K562 (cell line): Measurements from ENCODE around the gene PSD4. TPM values are rescaled to one million over a fixed set of nuclear protein-coding genes. Genes with fewer than 3 reads are reported as not detected.

Experiments
- DMBX1 ChIP-seq: fragments of 250-450 bp; sonication (Bioruptor Pico); IDR thresholded peaks from 2 replicates; pipeline ENCODE4 v1.8.0; 2022; ENCODE audit warnings: inconsistent platforms, mild to moderate bottlenecking, moderate library complexity, borderline replicate concordance
- DPF2 ChIP-seq: fragments of 450-650 bp; IDR thresholded peaks from 2 replicates; pipeline ENCODE4 v1.6.1; 2016
- FOS ChIP-seq: IDR thresholded peaks from 3 replicates; pipeline ENCODE4 v1.6.1; 2011; ENCODE audit not compliant: insufficient read length; ENCODE audit errors: extremely low read depth
- FOXJ2 ChIP-seq: fragments of 200-800 bp; sonication (Bioruptor generic); IDR thresholded peaks from 2 replicates; pipeline ENCODE4 v1.6.1; 2016; ENCODE audit warnings: missing genetic modification characterization, missing compliant biosample characterization
- KLF10 ChIP-seq: fragments of 250-450 bp; sonication (Bioruptor Pico); IDR thresholded peaks from 2 replicates; pipeline ENCODE4 v1.6.1; 2021; ENCODE audit warnings: matching md5 sums
- L3MBTL2 ChIP-seq: fragments of 450-650 bp; IDR thresholded peaks from 2 replicates; pipeline ENCODE4 v1.6.1; 2016; ENCODE audit warnings: mild to moderate bottlenecking, moderate library complexity
- MAZ ChIP-seq, 2 experiments: fragments of 450-650 bp in 1 of 2; sonication (generic) in 1 of 2; formaldehyde crosslinking; IDR thresholded peaks in 1 of 2; conservative IDR thresholded peaks in 1 of 2; 2 replicates each; pipeline versions ENCODE4 v1.4.0 to v1.5.0; 2020; ENCODE audit warnings: mild to moderate bottlenecking in 1 of 2, missing genetic modification reagents in 1 of 2
- MIER1 ChIP-seq: fragments of 450-650 bp; IDR thresholded peaks from 2 replicates; pipeline ENCODE4 v1.6.1; 2016; ENCODE audit warnings: antibody characterized with exemption, mild to moderate bottlenecking, low read depth
- NBN ChIP-seq: fragments of 450-650 bp; IDR thresholded peaks from 2 replicates; pipeline ENCODE4 v1.6.1; 2016; ENCODE audit warnings: low read depth, mild to moderate bottlenecking
- NR2C2 ChIP-seq, 2 experiments: fragments of 200-800 bp in 1 of 2; sonication (Bioruptor generic) in 1 of 2; sonication (generic) in 1 of 2; formaldehyde crosslinking in 1 of 2; IDR thresholded peaks; 2 replicates each; pipeline versions ENCODE4 v1.6.1 to v1.8.0; 2016 to 2022; ENCODE audit warnings: mild to moderate bottlenecking in 1 of 2, missing compliant biosample characterization in 1 of 2, missing genetic modification characterization in 1 of 2, missing genetic modification reagents in 1 of 2
- POLR2AphosphoS5 ChIP-seq: IDR thresholded peaks from 2 replicates; pipeline ENCODE4 v1.6.1; 2011; ENCODE audit warnings: mild to moderate bottlenecking, low read depth, low read length, moderate library complexity; ENCODE audit not compliant: control insufficient read depth, insufficient read depth
- SMARCE1 ChIP-seq: fragments of 450-650 bp; IDR thresholded peaks from 2 replicates; pipeline ENCODE4 v1.7.1; 2016; ENCODE audit warnings: mild to moderate bottlenecking
- SUPT5H ChIP-seq: fragments of 450-650 bp; IDR thresholded peaks from 2 replicates; pipeline ENCODE4 v1.6.1; 2016
- ZFP30 ChIP-seq: fragments of 250-450 bp; sonication (Bioruptor Pico); IDR thresholded peaks from 2 replicates; pipeline ENCODE4 v1.8.0; 2022; ENCODE audit warnings: moderate library complexity, mild to moderate bottlenecking, inconsistent platforms, borderline replicate concordance
- ZNF133 ChIP-seq: fragments of 250-450 bp; sonication (Bioruptor Pico); IDR thresholded peaks from 2 replicates; pipeline ENCODE4 v1.4.0; 2020; ENCODE audit warnings: mild to moderate bottlenecking
- polyA plus RNA-seq, 8 experiments: library from polyadenylated mRNA; depleted of rRNA in 4 of 8; stranded (reverse) in 5 of 8; unstranded in 3 of 8; fragments of >200 nt; fragmentation: Nextera tagmentation in 2 of 8; fragmentation: Illumina TruSeq in 1 of 8; extraction: Ambion mirVana in 2 of 8; extraction: Trizol in 1 of 8; gene quantifications; 2 replicates each; pipeline versions ENCODE4 v1.2.1 to v1.2.3, GENCODE V29; 2011 to 2014; ENCODE audit warnings: inconsistent platforms in 1 of 8, missing spikeins in 1 of 8
- total RNA-seq, 7 experiments: library from RNA; depleted of rRNA in 6 of 7; stranded (reverse); fragments of >200 nt in 6 of 7; fragmentation: Illumina TruSeq in 2 of 7; extraction: Trizol in 2 of 7; gene quantifications; 2 replicates each; pipeline versions ENCODE4 v1.2.1 to v1.2.3, GENCODE V29; 2011 to 2021; ENCODE audit warnings: low replicate concordance in 1 of 7
- TF ChIP-seq, protein P1 (sequence below): fragments of 450-650 bp; IDR thresholded peaks from 2 replicates; pipeline ENCODE4 v1.7.1; 2018; ENCODE audit warnings: mild to moderate bottlenecking, low read depth; ENCODE audit not compliant: partially characterized antibody
- TF ChIP-seq, protein P2 (sequence below), 2 experiments: IDR thresholded peaks; 2 replicates each; pipeline ENCODE4 v1.6.1; 2011; ENCODE audit warnings: borderline replicate concordance in 1 of 2, control low read depth in 1 of 2, low read depth in 1 of 2, low read length in 1 of 2, mild to moderate bottlenecking in 1 of 2, mixed read lengths in 1 of 2, moderate library complexity in 1 of 2; ENCODE audit not compliant: insufficient read depth in 1 of 2, insufficient read length in 1 of 2, poor library complexity in 1 of 2, severe bottlenecking in 1 of 2; ENCODE audit errors: extremely low read depth in 1 of 2
- TF ChIP-seq, protein P3 (sequence below): fragments of 200-800 bp; sonication (Bioruptor generic); IDR thresholded peaks from 2 replicates; pipeline ENCODE4 v1.6.1; 2017; ENCODE audit warnings: missing genetic modification characterization, missing compliant biosample characterization
- TF ChIP-seq, protein P4 (sequence below): fragments of 450-650 bp; IDR thresholded peaks from 2 replicates; pipeline ENCODE4 v1.6.1; 2018; ENCODE audit warnings: mild to moderate bottlenecking, low read depth; ENCODE audit not compliant: partially characterized antibody

The PSD4 gene
- total and polyA plus RNA-seq, 9 of the 15 experiments (the other 6 are each of a cell fraction or from before 2014, with no cell fraction given) = 0.46 to 54.0 (median 20.8) TPM

DNA sequence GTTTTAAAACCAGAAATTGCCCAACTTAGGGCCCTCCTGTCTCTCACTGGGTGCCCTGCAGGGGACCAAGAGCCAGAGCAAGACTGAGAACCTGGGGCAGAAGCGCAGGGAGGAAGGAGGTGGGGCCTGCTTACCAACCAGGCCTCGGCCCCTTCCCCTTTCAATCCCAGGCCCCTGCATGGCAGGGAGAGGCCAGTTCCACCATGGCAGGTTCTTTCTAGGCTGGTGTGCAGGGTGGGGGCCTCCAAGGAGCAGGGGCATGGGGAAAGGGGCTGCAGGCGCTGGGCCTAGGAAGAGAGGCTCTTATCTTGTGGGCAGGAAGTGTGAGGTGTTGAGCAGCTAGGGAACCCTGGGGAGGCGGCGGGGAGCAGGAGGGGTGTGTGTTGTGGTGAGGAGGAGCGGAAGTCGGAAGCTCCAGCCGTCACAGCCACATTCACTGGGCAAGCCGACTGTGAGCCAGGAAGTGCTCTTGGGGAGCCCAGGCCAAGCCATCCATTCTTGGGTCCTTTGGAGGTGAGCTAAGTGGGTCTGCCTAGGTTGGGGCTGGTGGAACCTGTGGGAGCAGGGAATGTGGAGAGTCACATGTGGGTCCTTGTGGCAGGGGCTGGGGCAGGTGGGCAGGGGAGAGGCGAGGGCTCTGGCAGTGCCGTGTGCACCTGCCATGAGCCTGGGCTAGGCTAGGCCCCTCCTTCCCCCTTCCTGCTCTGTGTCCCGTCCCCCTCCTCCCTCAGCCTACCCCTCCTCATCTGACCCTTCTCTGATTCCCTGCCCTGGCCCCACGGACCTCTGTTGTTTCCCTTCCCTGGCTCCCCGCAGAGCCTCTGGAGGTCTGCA, at the start of gene PSD4 (continued):
- TF ChIP-seq, protein P1, sequence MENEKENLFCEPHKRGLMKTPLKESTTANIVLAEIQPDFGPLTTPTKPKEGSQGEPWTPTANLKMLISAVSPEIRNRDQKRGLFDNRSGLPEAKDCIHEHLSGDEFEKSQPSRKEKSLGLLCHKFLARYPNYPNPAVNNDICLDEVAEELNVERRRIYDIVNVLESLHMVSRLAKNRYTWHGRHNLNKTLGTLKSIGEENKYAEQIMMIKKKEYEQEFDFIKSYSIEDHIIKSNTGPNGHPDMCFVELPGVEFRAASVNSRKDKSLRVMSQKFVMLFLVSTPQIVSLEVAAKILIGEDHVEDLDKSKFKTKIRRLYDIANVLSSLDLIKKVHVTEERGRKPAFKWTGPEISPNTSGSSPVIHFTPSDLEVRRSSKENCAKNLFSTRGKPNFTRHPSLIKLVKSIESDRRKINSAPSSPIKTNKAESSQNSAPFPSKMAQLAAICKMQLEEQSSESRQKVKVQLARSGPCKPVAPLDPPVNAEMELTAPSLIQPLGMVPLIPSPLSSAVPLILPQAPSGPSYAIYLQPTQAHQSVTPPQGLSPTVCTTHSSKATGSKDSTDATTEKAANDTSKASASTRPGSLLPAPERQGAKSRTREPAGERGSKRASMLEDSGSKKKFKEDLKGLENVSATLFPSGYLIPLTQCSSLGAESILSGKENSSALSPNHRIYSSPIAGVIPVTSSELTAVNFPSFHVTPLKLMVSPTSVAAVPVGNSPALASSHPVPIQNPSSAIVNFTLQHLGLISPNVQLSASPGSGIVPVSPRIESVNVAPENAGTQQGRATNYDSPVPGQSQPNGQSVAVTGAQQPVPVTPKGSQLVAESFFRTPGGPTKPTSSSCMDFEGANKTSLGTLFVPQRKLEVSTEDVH = peak; percentile 43
- TF ChIP-seq ZNF133 (CRISPR knock-in tag) (no peak), KLF10 (CRISPR knock-in tag) (no peak), MAZ (CRISPR knock-in tag; conservative IDR thresholded peaks at IDR 0.05 in 1 of 2, IDR thresholded peaks at IDR 0.05 in 1 of 2) (peak; percentile 77 to 94), FOXJ2 (tag) (no peak), L3MBTL2 (peak; percentile 77), ZFP30 (CRISPR knock-in tag) (no peak), NR2C2 (CRISPR knock-in tag; IDR thresholded peaks at IDR 0.05) (no peak), NR2C2 (tag; IDR thresholded peaks at IDR 0.05) (peak; percentile 58; the same call in 1 of the 2 replicates), NBN (0 out of 2 replicates have a peak, but pooled peaks have one; percentile 18), POLR2AphosphoS5 (peak; percentile 73; the same call in 1 of the 2 replicates), DMBX1 (CRISPR knock-in tag) (peak; percentile 53; the same call in 1 of the 2 replicates), SUPT5H (peak; percentile 92), DPF2 (peak; percentile 72), SMARCE1 (peak; percentile 37; the same call in 1 of the 2 replicates), MIER1 (0 out of 2 replicates have a peak, but pooled peaks have one; percentile 28), FOS (no peak)
- TF ChIP-seq, protein P2, sequence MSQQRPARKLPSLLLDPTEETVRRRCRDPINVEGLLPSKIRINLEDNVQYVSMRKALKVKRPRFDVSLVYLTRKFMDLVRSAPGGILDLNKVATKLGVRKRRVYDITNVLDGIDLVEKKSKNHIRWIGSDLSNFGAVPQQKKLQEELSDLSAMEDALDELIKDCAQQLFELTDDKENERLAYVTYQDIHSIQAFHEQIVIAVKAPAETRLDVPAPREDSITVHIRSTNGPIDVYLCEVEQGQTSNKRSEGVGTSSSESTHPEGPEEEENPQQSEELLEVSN (IDR thresholded peaks at IDR 0.05; ENCODE audit: borderline replicate concordance in 1 of 2, extremely low read depth in 1 of 2, insufficient read depth in 1 of 2, insufficient read length in 1 of 2, low read depth in 1 of 2, low read length in 1 of 2, poor library complexity in 1 of 2, severe bottlenecking in 1 of 2) = peak in 1 of 2 experiments; percentile 43
- TF ChIP-seq, protein P3, sequence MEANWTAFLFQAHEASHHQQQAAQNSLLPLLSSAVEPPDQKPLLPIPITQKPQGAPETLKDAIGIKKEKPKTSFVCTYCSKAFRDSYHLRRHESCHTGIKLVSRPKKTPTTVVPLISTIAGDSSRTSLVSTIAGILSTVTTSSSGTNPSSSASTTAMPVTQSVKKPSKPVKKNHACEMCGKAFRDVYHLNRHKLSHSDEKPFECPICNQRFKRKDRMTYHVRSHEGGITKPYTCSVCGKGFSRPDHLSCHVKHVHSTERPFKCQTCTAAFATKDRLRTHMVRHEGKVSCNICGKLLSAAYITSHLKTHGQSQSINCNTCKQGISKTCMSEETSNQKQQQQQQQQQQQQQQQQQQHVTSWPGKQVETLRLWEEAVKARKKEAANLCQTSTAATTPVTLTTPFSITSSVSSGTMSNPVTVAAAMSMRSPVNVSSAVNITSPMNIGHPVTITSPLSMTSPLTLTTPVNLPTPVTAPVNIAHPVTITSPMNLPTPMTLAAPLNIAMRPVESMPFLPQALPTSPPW (CRISPR knock-in tag) = peak; percentile 90
- TF ChIP-seq, protein P4, sequence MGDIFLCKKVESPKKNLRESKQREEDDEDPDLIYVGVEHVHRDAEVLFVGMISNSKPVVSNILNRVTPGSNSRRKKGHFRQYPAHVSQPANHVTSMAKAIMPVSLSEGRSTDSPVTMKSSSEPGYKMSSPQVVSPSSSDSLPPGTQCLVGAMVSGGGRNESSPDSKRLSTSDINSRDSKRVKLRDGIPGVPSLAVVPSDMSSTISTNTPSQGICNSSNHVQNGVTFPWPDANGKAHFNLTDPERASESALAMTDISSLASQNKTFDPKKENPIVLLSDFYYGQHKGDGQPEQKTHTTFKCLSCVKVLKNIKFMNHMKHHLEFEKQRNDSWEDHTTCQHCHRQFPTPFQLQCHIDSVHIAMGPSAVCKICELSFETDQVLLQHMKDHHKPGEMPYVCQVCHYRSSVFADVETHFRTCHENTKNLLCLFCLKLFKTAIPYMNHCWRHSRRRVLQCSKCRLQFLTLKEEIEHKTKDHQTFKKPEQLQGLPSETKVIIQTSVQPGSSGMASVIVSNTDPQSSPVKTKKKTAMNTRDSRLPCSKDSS = no peak
